ENCODE results near the gene CSNK1G3. TPM values are rescaled to one million over a fixed set of nuclear protein-coding genes. Genes with fewer than 3 reads are reported as not detected.
"Not testable (repeated sequence)": the region's sequence is repeated elsewhere in the genome, so short reads cannot be mapped to it uniquely, and the experiment has no call there.

CSNK1G3 gene
- total RNA-seq, 1 donor = 91.2 TPM

DNA sequence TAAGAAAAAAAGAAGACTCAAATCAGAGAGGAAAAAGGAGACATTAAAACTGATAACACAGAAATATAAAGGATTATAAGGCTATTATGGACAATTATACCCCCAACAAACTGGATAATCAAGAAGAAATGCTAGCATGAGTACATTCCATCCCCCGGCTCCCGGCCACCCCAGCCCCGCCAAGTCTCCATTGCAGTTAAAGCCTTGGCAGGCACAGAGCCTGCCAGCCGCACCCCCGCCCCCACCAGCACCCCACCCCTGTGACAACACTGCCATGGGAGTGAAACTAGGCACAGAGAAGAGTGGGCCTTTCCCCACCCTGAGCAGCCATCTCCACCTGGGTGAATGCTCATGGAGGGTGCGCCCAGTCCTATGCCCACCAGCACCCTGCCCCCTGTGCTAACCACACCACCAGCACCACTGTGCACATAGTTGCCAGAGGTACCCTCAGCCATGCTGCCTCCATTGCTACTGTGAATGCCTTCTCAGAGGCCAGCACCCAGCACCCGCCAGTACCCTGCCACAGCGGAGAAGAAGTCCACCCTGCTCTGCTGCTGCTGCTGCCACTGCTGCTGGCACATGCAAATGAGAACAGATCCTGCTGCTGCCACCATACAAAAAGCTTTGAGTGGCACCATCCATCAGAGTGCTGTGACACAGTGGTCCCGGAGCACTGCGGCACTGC is 117.0 kb downstream of the CSNK1G3 start:
- H2AFZ ChIP-seq (ENCODE audit: low read length) = no peak overlapping the region
- no peak overlapping the region for H3K4me3 ChIP-seq (ENCODE audit: insufficient read depth, low read length)
- no peak overlapping the region for H3K27ac ChIP-seq (ENCODE audit: low read depth, low read length)
- H3K4me2 ChIP-seq (ENCODE audit: insufficient read depth, low read length) = no peak overlapping the region
- H3K79me2 ChIP-seq (ENCODE audit: insufficient read depth, low read length) = no peaks in the 10 kb centered on the region
- no peaks in the 10 kb centered on the region for H3K4me1 ChIP-seq (ENCODE audit: insufficient read depth, low read length)
- H3K36me3 ChIP-seq (ENCODE audit: insufficient read depth, low read length) = no peaks in the 10 kb centered on the region
- no peaks in the 10 kb centered on the region for H3K27me3 ChIP-seq (ENCODE audit: insufficient read depth, low read length)
- H4K20me1 ChIP-seq (ENCODE audit: insufficient read depth, low read length) = no peaks in the 10 kb centered on the region
- DNase-seq (ENCODE audit: insufficient read length, low spot score, missing footprints) = no peak
- H3K9me3 ChIP-seq (ENCODE audit: low read depth, low read length) = peaks cover 9% of the 10 kb centered on the region
- TF ChIP-seq, protein P1, sequence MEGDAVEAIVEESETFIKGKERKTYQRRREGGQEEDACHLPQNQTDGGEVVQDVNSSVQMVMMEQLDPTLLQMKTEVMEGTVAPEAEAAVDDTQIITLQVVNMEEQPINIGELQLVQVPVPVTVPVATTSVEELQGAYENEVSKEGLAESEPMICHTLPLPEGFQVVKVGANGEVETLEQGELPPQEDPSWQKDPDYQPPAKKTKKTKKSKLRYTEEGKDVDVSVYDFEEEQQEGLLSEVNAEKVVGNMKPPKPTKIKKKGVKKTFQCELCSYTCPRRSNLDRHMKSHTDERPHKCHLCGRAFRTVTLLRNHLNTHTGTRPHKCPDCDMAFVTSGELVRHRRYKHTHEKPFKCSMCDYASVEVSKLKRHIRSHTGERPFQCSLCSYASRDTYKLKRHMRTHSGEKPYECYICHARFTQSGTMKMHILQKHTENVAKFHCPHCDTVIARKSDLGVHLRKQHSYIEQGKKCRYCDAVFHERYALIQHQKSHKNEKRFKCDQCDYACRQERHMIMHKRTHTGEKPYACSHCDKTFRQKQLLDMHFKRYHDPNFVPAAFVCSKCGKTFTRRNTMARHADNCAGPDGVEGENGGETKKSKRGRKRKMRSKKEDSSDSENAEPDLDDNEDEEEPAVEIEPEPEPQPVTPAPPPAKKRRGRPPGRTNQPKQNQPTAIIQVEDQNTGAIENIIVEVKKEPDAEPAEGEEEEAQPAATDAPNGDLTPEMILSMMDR (IDR thresholded peaks at IDR 0.05; ENCODE audit: extremely low read depth, low read depth, low read length) = no peak

DNA sequence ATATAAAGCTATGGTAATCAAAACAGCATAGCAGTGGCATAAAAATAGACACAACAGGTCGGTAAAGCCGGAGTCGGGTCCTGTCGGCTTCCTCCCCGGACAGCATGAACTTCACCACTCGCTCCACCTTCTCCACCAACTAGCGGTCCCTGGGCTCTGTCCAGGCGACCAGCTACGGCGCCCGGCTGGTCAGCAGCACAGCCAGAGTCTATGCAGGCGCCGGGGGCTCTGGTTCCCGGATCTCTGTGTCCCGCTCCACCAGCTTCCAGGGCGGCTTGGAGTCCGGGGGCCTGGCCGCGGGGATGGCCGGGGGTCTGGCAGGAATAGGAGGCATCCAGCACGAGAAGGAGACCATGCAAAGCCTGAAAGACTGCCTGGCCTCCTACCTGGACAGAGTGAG is 124.0 kb downstream of the CSNK1G3 start:
- Histone ChIP-seq H3K36me3 (ENCODE audit: insufficient read depth, low read length) (no peaks in the 10 kb centered on the region), H3K27me3 (ENCODE audit: insufficient read depth, low read length) (no peaks in the 10 kb centered on the region), H3K27ac (ENCODE audit: low read depth, low read length) (no peak overlapping the region), H3K4me1 (ENCODE audit: insufficient read depth, low read length) (no peaks in the 10 kb centered on the region), H2AFZ (ENCODE audit: low read length) (no peak overlapping the region), H3K4me3 (ENCODE audit: insufficient read depth, low read length) (no peak overlapping the region), H3K4me2 (ENCODE audit: insufficient read depth, low read length) (no peak overlapping the region), H3K9me3 (ENCODE audit: low read depth, low read length) (no peaks in the 10 kb centered on the region), H4K20me1 (ENCODE audit: insufficient read depth, low read length) (no peaks in the 10 kb centered on the region), H3K79me2 (ENCODE audit: insufficient read depth, low read length) (no peaks in the 10 kb centered on the region)
- DNase-seq (ENCODE audit: insufficient read length, low spot score, missing footprints) = no peak
- TF ChIP-seq, protein P1 (IDR thresholded peaks at IDR 0.05; ENCODE audit: extremely low read depth, low read depth, low read length) = no peak

DNA sequence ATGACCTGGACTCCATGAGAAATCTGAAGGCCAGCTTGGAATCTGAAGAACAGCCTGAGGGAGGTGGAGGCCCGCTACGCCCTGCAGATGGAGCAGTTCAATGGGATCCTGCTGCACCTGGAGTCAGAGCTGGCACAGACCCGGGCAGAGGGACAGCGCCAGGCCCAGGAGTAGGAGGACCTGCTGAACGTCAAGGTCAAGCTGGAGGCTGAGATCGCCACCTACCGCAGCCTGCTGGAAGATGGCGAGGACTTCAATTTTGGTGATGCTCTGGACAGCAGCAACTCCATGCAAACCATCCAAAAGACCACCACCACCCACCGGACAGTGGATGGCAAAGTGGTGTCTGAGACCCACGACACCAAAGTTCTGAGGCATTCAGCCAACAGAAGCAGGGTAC is 125.1 kb downstream of the CSNK1G3 start:
- not testable (repeated sequence) for H3K4me3 ChIP-seq (ENCODE audit: insufficient read depth, low read length); DNase-seq (ENCODE audit: insufficient read length, low spot score, missing footprints); H3K4me1 ChIP-seq (ENCODE audit: insufficient read depth, low read length); H3K36me3 ChIP-seq (ENCODE audit: insufficient read depth, low read length); H3K4me2 ChIP-seq (ENCODE audit: insufficient read depth, low read length); H3K79me2 ChIP-seq (ENCODE audit: insufficient read depth, low read length); H4K20me1 ChIP-seq (ENCODE audit: insufficient read depth, low read length); H3K27me3 ChIP-seq (ENCODE audit: insufficient read depth, low read length); H3K27ac ChIP-seq (ENCODE audit: low read depth, low read length); H3K9me3 ChIP-seq (ENCODE audit: low read depth, low read length); H2AFZ ChIP-seq (ENCODE audit: low read length)

DNA sequence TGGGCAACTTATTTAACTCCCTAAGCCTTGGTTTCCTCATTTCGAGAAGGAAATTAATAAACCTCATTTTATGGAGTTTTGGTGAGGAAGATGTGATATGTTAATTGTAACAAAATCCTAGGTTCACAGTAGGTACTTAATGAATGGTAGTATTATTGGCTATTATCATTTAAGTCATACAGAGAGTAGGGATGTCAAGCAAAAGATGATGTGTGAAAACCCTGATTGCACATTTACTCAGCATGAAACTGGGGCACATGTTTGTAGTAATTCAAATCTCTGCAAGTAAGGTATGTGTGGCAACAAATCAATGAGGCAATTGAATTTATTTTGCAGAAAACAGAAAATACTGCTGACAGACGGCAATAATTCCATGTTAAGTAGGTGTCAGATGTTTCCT is 127.3 kb downstream of the CSNK1G3 start:
- Histone ChIP-seq H3K9me3 (ENCODE audit: low read depth, low read length) (no peaks in the 10 kb centered on the region), H3K36me3 (ENCODE audit: insufficient read depth, low read length) (no peaks in the 10 kb centered on the region), H3K4me1 (ENCODE audit: insufficient read depth, low read length) (no peaks in the 10 kb centered on the region), H3K4me3 (ENCODE audit: insufficient read depth, low read length) (no peak overlapping the region), H4K20me1 (ENCODE audit: insufficient read depth, low read length) (no peaks in the 10 kb centered on the region), H3K27me3 (ENCODE audit: insufficient read depth, low read length) (no peaks in the 10 kb centered on the region), H3K4me2 (ENCODE audit: insufficient read depth, low read length) (no peak overlapping the region), H3K27ac (ENCODE audit: low read depth, low read length) (no peak overlapping the region), H3K79me2 (ENCODE audit: insufficient read depth, low read length) (no peaks in the 10 kb centered on the region), H2AFZ (ENCODE audit: low read length) (no peak overlapping the region)
- TF ChIP-seq, protein P1 (IDR thresholded peaks at IDR 0.05; ENCODE audit: extremely low read depth, low read depth, low read length) = no peak
- DNase-seq (ENCODE audit: insufficient read length, low spot score, missing footprints) = no peak
